Endodermal cell (in vitro differentiated cells): ENCODE results near the gene HOXD4. TPM values are rescaled to one million over a fixed set of nuclear protein-coding genes. Genes with fewer than 3 reads are reported as not detected.

Source experiments
- DNase-seq: peaks from one replicate; pipeline ENCODE4 v3.0.0-alpha.2; 2017
- H3K27ac ChIP-seq: 2 replicates; pipeline ENCODE4 v1.5.1; 2013; ENCODE audit warnings: mild to moderate bottlenecking, low read depth, low read length, moderate library complexity
- H3K27me3 ChIP-seq: 2 replicates; pipeline ENCODE4 v1.6.1; 2013; ENCODE audit warnings: mild to moderate bottlenecking, low read length, moderate library complexity; ENCODE audit not compliant: insufficient read depth, control insufficient read depth, poor library complexity, severe bottlenecking
- H3K36me3 ChIP-seq: 2 replicates; pipeline ENCODE4 v1.7.0; 2013; ENCODE audit warnings: mild to moderate bottlenecking, low read length, moderate library complexity; ENCODE audit not compliant: control insufficient read depth, insufficient read depth
- H3K4me1 ChIP-seq: one replicate; pipeline ENCODE4 v1.7.0; 2013; ENCODE audit warnings: low read length; ENCODE audit not compliant: control insufficient read depth, insufficient read depth
- H3K4me3 ChIP-seq: 2 replicates; pipeline ENCODE4 v1.5.1; 2013; ENCODE audit warnings: mild to moderate bottlenecking, low read length, moderate library complexity
- H3K9ac ChIP-seq: 2 replicates; pipeline ENCODE4 v1.6.1; 2013; ENCODE audit warnings: mild to moderate bottlenecking, low read length, moderate library complexity; ENCODE audit not compliant: poor library complexity, severe bottlenecking; ENCODE audit errors: extremely low read depth
- H3K9me3 ChIP-seq: 2 replicates; pipeline ENCODE4 v1.6.1; 2013; ENCODE audit warnings: mild to moderate bottlenecking, low read length, moderate library complexity; ENCODE audit not compliant: control insufficient read depth
- H3K27ac Mint-ChIP-seq: 2 replicates; pipeline ENCODE4 v1.8.0; 2020; ENCODE audit warnings: mixed read lengths
- H3K27me3 Mint-ChIP-seq: 2 replicates; pipeline ENCODE4 v1.8.0; 2021; ENCODE audit warnings: mild to moderate bottlenecking, mixed read lengths; ENCODE audit not compliant: insufficient read depth
- H3K36me3 Mint-ChIP-seq: 2 replicates; pipeline ENCODE4 v1.8.0; 2020; ENCODE audit warnings: low read depth, mixed read lengths
- H3K4me1 Mint-ChIP-seq: 2 replicates; pipeline ENCODE4 v1.8.0; 2020; ENCODE audit warnings: mixed read lengths
- H3K4me3 Mint-ChIP-seq: 2 replicates; pipeline ENCODE4 v1.8.0; 2020; ENCODE audit warnings: mild to moderate bottlenecking, moderate library complexity, mixed read lengths
- H3K9me3 Mint-ChIP-seq: 2 replicates; pipeline ENCODE4 v1.8.0; 2020; ENCODE audit warnings: mild to moderate bottlenecking, mixed read lengths
- CTCF ChIP-seq: fragments of 200-600 bp; sonication (generic); conservative IDR thresholded peaks from 2 replicates; pipeline ENCODE4 v1.5.0; 2021; ENCODE audit warnings: antibody characterized with exemption, mild to moderate bottlenecking
- WGBS, 2 experiments: methylation state at CpG; one replicate each; pipeline versions ENCODE4 v1.1.5 to v1.1.7; 2013; ENCODE audit warnings: missing lambda C conversion rate in 2 of 2, mixed read lengths in 1 of 2; ENCODE audit not compliant: insufficient coverage in 1 of 2, insufficient read length in 1 of 2; 5-methylcytosine and 5-hydroxymethylcytosine counted together
- microRNA-seq: library from miRNA; unstranded; fragments of <30 nt; microRNA quantifications from one replicate; pipeline ENCODE4 v1.2.0, GENCODE V29; 2020; ENCODE audit warnings: borderline microRNAs expressed
- total RNA-seq, 2 donors: library from RNA; stranded (reverse); fragmentation: NEBNext Ultra II Directional in 1 of 2; extraction: Animal tissue kit (Norgen Biotek cat#: 25700) in 1 of 2; gene quantifications; 2 replicates in 1 of 2; 3 replicates in 1 of 2; pipeline ENCODE4 v1.2.1, GENCODE V29; 2021

The HOXD4 gene
- total RNA-seq, 2 donors from 2014 or later: not detected

- H3K27me3 ChIP-seq: peaks cover 14% of the 10 kb centered on the region
- peaks cover 1% of the 10 kb centered on the region for H3K36me3 Mint-ChIP-seq
- H3K4me1 Mint-ChIP-seq: no peaks in the 10 kb centered on the region
- H3K4me3 ChIP-seq: no peak overlapping the region
- H3K27ac ChIP-seq: no peak overlapping the region
- H3K9me3 ChIP-seq: no peaks in the 10 kb centered on the region
- H3K9ac ChIP-seq: no peak overlapping the region
- no peaks in the 10 kb centered on the region for H3K4me1 ChIP-seq
- H3K4me3 Mint-ChIP-seq: no peak overlapping the region
- DNase-seq: no peak
- no peak overlapping the region for H3K27ac Mint-ChIP-seq
- no peak for TF ChIP-seq CTCF
- H3K36me3 ChIP-seq: no peaks in the 10 kb centered on the region
- H3K27me3 Mint-ChIP-seq: peaks cover 58% of the 10 kb centered on the region
- H3K9me3 Mint-ChIP-seq: peaks cover 2% of the 10 kb centered on the region
Observed at GRCh38 chr2:176199902-176200301, 48.6 kb downstream of the HOXD4 start.

- H3K9ac ChIP-seq: no peak overlapping the region
- TF ChIP-seq CTCF: no peak
- DNase-seq: no peak
- H3K4me1 Mint-ChIP-seq: no peaks in the 10 kb centered on the region
- H3K36me3 ChIP-seq: no peaks in the 10 kb centered on the region
- H3K4me3 Mint-ChIP-seq: no peak overlapping the region
- H3K36me3 Mint-ChIP-seq: no peaks in the 10 kb centered on the region
- WGBS, 2 experiments: 78 to 94% methylated on average over 4 to 21 of the region's 21 CpGs
- H3K27me3 ChIP-seq: peaks cover 14% of the 10 kb centered on the region
- H3K9me3 ChIP-seq: no peaks in the 10 kb centered on the region
- peaks cover 54% of the 10 kb centered on the region for H3K27me3 Mint-ChIP-seq
- no peaks in the 10 kb centered on the region for H3K9me3 Mint-ChIP-seq
- H3K4me1 ChIP-seq: no peaks in the 10 kb centered on the region
- no peak overlapping the region for H3K27ac Mint-ChIP-seq
- H3K4me3 ChIP-seq: no peak overlapping the region
- H3K27ac ChIP-seq: no peak overlapping the region
Observed at GRCh38 chr2:176200971-176201370, 49.6 kb downstream of the HOXD4 start.

GRCh38 chr2:176202491-176202890, 51.1 kb downstream of the HOXD4 start:
- Mint-ChIP-seq H3K4me1 (no peaks in the 10 kb centered on the region), H3K27me3 (peaks cover 48% of the 10 kb centered on the region)

More at GRCh38 chr2:176202491-176202890, 51.1 kb downstream of the HOXD4 start:
- Mint-ChIP-seq H3K27ac (no peak overlapping the region), H3K36me3 (no peaks in the 10 kb centered on the region), H3K4me3 (no peak overlapping the region), H3K9me3 (no peaks in the 10 kb centered on the region)
- no peak for TF ChIP-seq CTCF
- Histone ChIP-seq H3K9me3 (no peaks in the 10 kb centered on the region), H3K4me1 (no peaks in the 10 kb centered on the region), H3K27ac (no peak overlapping the region), H3K27me3 (peaks cover 13% of the 10 kb centered on the region), H3K36me3 (no peaks in the 10 kb centered on the region), H3K4me3 (no peak overlapping the region), H3K9ac (no peak overlapping the region)
- 89 to 97% methylated on average over 4 to 7 of the region's 7 CpGs for WGBS, 2 experiments
- DNase-seq: no peak

Small RNA genes lying within 50 kb of the gene (microRNA-seq; reads per million reads assigned to microRNA genes)
- gene MIR10B: 17.6 reads per million, percentile 54 among the genes with 10 or more reads in this experiment

Other genes starting within 250 kb of the HOXD4 start
- gene LNPK, start 149.3 kb upstream of the HOXD4 start, total RNA-seq: 10 to 100 TPM; 15.0 to 20.2 TPM
- gene EVX2, start 67.6 kb upstream of the HOXD4 start, total RNA-seq: not detected
- under 1 TPM; 0.11 to 0.40 TPM for gene HOXD13, start 58.8 kb upstream of the HOXD4 start, total RNA-seq
- gene HOXD12, start 51.8 kb upstream of the HOXD4 start, total RNA-seq: not detected
- not detected for gene HOXD11, start 44.3 kb upstream of the HOXD4 start, total RNA-seq
- not detected for gene HOXD10, start 34.8 kb upstream of the HOXD4 start, total RNA-seq
- not detected for gene HOXD9, start 28.8 kb upstream of the HOXD4 start, total RNA-seq
- not detected for gene HOXD8, start 21.8 kb upstream of the HOXD4 start, total RNA-seq
- not detected for gene HOXD3, start 5.8 kb downstream of the HOXD4 start, total RNA-seq
- under 1 TPM; 0.18 TPM for gene HOXD1, start 37.1 kb downstream of the HOXD4 start, total RNA-seq
- 10 to 100 TPM; 34.1 to 42.3 TPM for gene MTX2, start 117.9 kb downstream of the HOXD4 start, total RNA-seq